Fibroblast of skin of abdomen (primary cell): ENCODE data around the gene UBE2I.
"Not testable (repeated sequence)": the region's sequence is repeated elsewhere in the genome, so short reads cannot be mapped to it uniquely, and the experiment has no call there.

Source experiments
- DNase-seq: peaks from one replicate; pipeline ENCODE4 v3.0.0-alpha.2; 2013

The UBE2I gene

DNA sequence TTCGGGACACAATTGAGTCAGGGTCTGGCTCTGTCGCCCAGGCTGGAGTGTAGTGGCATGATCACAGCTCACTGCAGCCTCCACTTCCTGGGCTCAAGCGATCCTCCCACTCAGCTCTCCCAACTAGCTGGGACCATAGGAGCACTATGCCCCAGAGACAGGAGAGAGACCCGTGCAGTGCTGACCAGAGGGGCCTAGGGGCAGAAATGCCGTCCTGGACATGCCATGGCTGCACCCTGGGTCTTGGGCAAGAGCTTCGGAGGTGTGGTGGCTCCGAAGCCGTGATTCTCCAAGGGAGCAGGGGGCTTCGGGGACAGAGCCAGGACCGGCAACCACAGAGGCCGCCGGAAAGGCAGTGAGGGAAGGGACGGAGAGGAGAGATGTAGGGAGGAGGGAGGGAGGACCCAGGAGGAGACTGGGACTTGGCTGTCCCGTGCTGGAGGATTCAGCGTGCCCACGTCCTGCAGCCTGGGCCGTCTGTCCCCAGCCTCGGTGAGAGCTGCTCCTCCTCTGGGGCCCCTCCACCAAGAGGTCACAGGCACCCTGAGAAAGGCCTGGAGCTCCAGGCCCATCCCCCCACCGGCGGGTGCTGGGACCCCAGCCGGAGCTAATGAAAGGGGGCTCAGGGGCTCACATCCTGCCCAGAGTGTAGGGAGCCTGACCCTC, 31.7 kb upstream of the UBE2I start:
- no peak for DNase-seq

DNA sequence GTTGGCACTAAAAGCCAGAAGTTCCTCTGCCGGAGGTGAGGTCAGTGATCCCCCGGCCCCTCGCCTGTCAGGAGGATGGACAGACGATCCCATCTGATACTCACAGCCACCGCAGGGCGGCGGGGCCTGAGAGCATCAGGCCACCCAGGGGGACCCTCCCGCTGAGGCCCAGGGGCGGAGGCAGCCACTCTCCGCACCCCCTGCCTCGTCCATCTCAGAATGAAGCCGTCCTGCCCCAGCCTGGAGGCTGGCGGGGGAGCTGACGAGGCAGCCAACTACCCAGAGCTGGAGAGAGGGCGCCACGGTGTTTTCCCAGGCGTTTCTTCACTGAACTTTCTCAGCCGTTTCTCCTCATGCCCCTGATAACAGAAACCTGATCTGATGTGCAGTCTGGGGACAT, 31.0 kb upstream of the UBE2I start:
- DNase-seq = no peak

DNA sequence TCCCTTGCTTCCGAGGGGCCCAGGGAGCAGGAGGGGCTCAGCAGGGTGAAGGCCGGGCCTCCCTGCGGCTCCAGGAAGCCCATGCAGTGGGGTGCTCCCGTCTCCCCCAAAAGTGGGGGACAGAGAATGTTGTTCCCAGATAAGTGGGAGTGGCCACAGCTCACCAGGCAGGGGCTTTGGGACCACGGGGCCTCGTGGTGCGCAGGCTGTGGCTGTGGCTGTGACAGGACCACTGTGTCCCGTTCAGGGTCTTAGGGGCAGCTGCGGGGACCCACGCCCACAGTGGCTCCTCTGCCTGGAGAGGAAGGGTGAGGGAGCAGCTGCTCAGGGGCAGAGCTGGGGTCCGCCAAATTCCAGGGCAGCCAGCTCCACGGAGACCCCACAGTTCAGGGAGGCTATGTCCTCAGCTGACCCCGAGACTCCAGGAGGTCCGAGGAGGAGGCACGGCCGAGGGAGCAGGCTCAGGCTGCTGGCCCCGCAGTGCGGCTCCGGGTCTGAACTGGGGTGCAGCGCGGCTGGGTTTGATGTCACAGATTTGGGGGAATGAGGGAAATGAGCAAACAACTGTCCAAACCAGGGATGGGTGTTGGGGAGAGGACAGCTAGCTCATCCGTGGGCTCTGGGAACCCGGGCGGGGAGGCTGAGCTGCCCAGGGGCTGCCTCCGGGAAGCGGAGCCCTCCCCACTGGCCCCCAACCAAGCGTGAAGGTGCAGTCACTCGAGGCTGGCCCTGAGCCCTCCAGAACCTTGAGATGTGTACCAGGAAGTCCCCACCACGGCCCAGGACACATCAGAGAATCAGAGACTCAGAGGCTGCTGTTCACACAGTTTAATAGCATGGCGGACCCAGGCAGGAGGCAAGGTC, 30.1 kb upstream of the UBE2I start:
- no peak for DNase-seq

DNA sequence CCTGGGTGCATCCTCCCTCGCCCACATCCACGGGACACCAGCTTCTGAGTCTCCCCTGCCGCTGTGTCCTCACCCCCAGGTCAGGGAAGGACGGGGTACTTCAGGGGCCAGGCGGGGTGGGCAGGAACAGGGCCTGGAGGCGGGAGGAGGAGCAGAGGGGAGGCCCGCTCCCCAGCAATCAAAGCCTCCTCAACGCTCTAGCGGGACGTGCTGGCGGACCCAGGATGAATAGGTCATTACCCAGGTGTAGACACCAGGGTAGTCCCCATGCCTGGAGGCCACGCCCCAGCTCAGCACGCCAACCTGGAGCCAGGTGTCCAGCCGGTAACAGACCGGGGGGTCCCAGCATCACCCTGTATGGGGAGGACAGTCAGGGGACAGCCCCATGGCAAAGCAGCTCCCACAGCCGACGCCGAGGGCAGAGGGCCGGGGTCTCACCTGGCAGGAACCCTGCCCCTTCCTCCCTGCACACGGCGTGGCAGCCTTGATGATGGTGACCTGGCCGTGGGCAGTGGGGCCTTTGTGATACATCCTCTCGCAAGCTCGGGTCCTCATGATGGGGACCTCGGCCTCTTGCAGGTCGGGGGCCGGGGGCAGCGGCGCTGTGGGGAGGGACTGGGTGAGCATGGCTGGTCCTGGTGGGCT, 29.4 kb upstream of the UBE2I start:
- DNase-seq = no peak

DNA sequence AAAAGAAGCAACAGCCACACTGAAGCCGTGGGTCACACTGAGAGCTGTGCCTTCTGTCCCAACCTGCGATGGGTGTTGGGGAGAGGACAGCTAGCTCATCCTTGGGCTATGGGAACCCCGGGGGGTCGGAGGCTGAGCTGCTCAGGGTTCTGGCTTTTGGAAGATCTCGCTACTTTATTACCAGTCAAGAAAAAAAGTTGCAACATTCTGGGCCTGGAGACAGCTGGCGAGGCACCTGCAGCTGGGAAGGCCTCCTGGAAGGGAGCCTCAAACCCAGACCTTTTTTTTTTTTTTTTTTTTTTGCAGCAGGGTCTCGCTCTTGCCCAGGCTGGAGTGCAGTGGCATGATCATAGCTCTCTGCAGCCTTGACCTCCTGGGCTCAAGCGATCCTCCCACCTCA, 28.7 kb upstream of the UBE2I start:
- no peak for DNase-seq

DNA sequence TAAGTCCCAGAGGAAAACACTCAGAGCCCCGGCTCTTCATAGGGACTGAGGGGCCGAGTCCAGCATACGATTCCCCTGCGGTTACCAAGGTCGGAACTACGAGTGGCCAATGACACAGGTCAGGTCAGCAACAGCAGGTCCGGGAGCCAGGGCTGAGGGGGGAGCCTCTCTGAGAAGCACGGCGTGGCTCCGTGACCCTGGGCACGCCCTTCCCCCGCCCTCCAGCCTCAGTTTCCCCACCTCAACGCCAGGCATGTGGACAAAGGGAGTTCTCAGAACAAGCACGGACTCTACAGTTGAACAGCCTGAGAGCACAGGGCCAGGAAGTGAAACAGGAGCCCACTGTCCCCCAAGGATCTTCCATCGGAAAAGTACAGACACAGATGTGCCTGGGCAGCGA, 27.9 kb upstream of the UBE2I start:
- no peak for DNase-seq

DNA sequence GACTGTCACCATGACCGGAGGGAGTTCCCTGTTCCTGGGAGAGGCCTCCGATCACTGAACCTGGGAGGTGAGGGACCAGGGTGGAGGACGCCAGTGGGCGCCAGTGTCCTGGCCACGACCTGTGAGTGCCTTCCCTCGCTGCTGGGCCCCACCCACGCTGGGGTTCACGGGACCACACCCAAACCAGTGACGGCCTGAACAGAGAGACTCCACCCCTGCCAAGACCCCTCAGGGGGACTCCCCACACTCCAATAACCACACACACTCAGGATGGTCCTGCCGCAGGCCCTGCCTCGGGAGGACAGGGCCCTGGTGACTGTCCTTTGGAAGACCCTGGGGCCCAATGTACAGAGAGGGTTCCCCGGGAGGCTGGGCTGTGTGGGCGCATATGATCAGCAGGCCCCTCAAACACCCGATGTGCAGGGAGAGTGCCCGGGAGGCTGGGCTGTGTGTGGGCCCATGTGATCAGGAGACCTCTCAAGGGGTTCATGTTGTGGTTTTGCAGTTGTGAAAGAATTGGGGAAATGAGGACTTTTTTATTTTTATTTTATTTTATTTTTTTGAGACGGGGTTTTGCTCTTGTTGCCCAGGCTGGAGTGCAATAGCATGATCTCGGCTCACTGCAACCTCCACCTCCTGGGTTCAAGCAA, 27.0 kb upstream of the UBE2I start:
- DNase-seq = no peak

DNA sequence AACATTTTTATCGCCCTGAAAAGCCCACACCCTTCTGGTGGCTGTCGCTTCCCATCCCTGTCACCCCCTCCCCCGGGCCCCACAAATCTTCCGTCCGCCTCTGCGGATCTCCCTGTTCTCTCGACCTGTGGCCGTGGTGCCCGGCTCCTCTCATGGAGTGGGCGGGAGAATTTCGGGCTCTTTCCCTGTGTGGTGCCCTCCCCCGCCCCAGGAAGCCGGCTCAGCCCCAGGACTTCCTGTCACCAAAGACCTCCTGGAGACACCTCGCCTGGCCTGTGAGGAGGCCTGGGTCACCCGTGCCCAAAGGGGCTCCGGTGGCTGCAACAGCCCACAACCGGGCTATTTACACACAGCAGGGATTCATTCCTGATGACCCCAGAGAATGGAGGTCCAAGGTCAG, 26.1 kb upstream of the UBE2I start:
- no peak for DNase-seq

DNA sequence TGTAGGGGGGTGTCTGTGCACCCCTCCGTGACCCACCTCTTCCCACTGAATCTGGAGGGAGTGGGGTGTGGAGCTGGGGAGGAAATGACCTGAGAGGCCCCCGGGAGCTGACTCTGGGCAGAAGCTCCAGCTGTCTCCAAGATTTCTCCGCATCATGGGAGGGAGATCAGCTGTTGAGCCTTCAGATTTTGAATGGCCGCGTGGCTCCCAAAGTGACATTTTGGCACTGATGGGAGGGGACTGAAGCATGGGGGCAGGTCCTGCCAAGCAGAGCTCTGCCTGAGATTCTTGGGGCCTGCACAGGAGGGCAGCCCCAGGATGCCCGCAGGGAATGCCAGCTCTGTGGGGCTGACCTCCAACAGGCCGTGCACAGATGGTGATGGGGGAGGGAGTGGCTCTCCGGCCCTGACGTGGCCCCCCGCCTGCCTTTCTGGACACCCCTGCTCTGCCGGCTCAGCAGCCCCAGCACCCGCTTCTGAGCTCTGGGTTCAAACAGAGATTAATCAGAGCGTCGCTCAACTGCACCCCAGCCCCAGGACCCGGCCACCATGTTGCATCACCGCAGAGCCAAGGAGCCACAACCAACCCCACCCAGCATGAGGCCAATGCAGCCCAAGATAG, 25.3 kb upstream of the UBE2I start:
- DNase-seq = no peak

DNA sequence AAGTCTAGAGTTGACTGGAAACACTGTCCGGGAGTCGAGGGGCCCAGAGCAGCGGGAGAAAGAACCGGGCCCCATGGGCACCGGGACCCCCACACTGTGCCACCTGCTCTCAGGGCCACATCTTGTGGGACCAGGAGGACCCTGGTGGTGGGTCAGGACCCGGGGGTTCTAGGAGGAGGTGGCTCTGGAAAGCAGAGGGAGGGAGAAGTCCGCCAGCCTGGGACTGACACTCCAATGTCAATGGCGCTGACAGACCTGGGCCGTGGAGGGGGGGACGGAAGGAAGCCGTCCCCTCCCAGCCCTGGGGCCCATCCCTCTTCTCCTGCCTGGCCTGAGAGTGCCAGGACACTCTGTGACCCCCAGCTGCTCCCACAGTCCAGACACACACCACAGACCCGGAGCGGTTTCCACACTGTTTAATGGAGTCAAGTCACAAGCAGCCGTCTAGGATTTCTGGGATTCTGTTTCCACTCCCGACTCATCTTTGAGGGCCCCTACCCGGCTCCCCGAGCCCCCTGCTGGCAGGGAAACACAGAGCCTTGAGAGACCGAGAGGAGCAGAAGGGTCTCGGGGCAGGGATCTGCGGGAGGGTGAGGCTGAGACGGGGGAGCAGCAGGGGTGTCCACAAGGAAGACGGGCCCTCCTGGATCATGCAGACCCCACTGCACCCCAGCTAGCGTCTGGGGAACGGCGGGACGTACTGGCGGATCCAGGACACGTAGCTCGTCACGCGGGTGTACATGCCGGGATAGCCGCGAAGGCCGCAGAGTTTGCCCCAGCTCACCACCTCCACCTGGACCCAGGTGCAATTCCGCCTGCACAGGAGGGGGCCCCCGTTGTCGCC, 23.5 kb upstream of the UBE2I start:
- DNase-seq = no peak

DNA sequence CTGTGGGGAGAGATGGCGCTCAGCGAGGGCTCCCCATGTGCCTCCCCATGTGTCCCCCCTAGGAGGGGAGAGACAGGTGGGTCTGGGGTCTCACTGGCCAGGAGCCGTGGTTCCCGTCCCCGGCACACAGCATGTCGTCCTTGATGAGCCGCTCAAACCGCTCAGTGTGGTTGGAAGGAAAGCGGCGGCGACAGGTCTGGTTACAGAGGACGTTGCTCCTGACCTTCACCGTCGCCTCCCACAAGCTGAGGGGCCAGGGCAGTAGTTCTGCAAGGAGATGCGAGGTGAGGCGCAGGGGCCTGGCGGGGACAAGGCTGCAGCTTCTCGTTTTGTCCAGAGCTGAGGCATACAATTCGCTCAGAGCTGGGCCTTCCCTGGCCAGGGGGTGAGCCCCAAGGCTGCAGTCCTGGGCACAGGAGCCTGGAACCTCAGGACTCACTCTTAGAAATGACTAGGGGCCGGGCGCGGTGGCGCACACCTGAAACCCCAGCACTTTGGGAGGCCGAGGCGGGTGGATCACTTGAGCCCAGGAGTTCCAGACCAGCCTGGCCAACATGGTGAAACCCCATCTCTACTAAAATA, 22.8 kb upstream of the UBE2I start:
- no peak for DNase-seq

DNA sequence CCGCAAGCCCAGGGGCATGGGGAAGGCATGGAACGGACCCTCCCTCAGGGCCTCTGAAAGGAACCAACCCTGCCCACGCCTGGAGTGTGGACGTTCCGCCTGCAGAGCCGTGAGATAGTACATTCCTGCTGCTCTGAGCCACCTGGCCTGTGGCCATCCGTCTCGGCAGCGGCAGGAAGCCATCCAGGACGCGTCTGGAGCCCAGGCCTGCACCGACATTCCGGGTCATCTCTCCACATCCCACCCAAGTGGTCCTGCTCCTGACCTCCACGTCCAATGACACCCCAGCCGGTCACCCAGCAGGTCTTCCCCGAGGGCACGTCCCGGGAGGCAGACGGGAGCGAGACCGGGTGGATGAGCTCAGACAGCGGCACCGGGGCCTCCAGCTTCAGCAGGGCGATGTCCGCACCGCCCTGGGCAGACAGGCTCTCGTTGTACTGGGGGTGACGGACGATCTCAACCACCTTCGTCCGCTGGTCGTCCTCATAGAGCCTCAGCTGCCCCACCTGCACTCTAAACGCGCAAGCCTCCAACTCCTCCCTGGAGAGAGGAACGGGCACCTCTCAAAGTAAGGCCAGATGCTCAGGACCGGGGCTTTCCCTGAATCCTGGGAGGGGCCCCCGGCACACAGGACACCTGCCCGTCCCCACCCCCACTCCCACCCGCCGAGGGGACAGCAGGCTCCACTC, 21.3 kb upstream of the UBE2I start:
- no peak for DNase-seq

DNA sequence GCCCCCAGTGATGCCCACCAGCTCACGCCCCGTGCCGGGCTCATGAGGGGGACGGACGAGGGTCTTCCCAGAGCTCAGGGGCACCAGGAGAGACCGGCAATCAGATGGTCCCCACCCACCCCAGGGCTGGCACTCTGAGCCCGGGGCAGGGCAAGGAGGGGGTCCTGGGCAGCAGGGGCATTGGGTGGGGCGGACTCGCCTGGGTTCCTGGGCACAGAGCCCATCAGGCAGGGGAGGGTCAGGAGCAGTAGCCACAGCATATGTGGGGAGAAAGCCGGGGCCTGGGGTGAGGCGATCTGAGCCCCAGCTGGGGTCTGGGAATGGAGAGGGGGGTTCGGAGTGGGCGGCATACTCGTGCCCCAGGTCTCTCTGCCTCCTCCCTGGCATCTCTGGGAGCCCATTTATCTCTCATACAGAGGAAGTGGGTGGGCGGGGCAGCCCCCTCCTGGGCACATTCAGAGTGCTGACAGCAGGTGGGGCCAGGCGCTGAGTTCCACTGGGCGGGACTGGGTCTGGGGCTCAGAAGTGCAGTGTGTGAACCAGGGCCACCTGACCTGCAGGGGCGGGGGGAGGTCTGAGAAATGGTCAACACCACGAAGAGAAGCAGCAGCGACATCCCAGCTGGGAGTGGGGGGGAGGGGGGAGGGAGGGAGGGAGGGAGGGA, 20.5 kb upstream of the UBE2I start:
- DNase-seq = no peak

DNA sequence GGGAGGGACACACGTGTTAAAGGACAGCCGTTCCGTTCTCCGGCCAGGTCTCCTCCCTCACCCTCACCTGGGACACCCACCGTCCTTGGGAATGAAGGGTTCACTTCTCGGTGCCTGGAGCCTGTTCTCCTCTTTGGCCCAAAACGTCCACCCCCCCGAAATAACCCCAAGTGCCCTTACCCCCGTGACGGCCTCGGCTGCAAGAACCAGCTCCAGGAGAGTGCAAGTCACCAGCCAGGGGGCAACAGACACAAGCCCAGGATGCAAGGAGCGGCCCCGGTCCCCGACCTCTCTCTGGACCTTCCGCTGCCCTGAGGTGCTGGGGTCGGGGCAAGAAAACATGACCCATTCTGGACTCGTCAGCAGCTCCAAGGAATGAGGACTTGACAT, 20.0 kb upstream of the UBE2I start:
- DNase-seq = no peak

DNA sequence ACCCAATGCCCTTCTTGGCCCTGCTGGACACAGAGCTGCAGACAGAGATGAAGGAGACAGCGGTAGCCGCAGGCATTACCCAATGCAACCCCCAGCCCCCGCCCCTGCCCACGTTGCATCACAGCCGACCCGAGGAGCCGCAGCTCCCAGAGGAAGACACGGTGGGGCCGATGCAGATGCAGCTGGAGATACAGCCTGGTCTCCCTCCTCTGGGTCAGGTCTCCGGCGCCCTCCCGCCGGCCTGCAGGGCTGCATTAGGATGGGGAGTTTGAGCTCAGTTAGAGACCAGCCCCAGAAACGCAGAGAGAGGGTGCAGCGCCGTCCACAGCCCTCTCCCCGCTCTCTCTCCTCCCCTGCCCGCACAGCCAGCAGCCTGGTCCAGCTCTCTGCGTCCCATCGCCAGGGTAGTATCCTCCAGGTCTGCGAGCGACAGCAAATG, 19.4 kb upstream of the UBE2I start:
- DNase-seq = no peak

DNA sequence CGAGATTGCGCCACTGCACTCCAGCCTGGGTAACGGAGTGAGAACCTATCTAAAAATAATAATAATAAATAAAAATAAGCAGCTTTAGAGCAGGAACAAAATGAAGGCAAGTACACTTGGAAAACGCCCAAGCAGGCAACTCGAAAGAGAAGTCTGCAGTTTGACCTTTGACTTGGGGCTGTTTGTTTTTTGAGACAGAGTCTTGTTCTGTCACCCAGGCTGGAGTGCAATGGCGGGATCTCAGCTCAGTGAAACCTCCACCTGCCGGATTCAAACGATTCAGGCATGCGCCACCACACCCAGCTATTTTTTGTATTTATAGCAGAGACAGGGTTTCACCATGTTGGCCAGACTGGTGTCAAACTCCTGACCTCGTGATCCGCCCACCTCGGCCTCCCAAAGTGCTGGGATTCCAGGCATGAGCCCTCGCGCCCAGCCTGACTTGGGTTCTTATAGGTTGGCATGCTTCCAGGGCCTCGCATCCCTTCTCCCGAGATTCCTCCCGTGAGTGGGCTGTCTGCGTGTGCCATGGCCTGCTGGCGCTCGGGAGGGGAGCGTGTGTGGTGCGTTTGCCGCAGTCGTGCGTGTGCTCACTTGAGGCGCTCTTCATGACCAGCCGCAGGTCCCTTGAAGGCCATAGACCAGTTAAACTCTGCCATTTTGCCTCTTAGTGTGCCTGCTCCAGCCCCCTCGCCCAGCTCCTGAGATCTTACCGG, 18.4 kb upstream of the UBE2I start:
- no peak for DNase-seq

DNA sequence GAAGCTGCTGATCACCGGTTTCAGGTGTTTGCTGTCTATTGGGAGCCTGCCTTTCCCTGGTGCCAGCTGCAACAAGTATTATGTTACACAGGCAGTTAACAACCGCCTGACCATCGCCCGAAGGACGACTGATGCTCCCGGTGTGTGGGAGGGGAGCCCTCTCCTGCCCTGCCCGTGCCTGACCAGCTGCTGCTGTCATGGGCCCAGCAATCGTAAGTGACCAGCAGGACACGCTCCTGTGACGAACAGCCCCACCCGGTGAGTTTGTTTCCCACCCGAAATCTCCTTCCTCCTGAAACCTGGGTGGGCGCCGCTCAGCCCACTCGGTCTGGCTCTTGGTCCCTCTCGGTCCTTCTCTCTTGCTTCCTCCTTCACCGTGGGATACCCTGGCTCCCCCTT, 17.9 kb upstream of the UBE2I start:
- DNase-seq = no peak

DNA sequence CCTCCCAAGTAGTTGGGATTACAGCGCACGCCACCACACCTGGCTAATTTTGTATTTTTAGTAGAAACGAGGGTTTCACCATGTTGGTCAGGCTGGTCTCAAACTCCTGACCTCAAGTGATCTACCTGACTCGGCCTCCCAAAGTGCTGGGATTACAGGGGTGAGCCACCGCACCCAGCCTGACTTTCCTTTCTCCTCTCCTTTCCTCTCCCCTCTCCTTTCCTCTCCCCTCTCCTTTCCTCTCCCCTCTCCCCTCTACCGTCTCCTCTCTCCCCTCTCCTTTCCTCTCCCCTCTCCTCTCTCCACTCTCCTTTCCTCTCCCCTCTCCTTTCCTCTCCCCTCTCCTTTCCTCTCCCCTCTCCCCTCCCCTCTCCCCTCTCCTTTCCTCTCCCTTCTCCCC, 17.2 kb upstream of the UBE2I start:
- not testable (repeated sequence) for DNase-seq

DNA sequence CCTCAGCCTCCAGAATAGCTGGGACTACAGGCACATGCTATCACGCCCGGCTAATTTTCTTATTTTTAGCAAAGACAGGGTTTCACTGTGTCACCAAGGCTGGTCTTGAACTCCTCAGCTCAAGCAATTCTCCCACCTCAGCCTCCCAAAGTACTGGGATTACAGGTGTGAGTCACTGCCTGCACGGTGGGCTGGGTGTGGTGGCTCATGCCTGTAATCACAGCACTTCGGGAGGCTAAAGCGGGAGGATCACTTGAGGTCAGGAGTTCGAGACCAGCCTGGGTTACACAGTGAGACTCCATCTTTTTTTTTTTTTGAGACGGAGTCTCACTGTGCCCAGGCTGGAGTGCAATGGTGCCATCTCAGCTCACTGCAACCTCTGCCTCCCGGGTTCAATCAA, 16.6 kb upstream of the UBE2I start:
- DNase-seq = not testable (repeated sequence)
